Body of pancreas (tissue), 4 donors: Measurements from ENCODE around the gene ATP9B. TPM values are rescaled to one million over a fixed set of nuclear protein-coding genes. Genes with fewer than 3 reads are reported as not detected.

Experiments used
- ATAC-seq: fragments of 150-250 bp; one replicate; pipeline ENCODE4 v1.9.1; 2016
- DNase-seq, 4 donors: peaks; one replicate each; pipeline ENCODE4 v3.0.0-alpha.2; 2019
- H3K27ac ChIP-seq, 4 donors: fragments of 200-600 bp; sonication (generic); 1 replicate in 3 of 4; 2 replicates in 1 of 4; pipeline versions ENCODE4 v1.5.1 to v1.6.1; 2016 to 2019; ENCODE audit warnings: mild to moderate bottlenecking in 1 of 4, mixed read lengths in 1 of 4, moderate library complexity in 1 of 4
- H3K27me3 ChIP-seq, 2 donors: fragments of 200-600 bp; sonication (generic); one replicate each; pipeline ENCODE4 v1.6.0; 2016; ENCODE audit warnings: mild to moderate bottlenecking in 1 of 2
- H3K36me3 ChIP-seq, 2 donors: fragments of 200-600 bp; sonication (generic); replicated peaks in 1 of 2; 2 replicates each; pipeline ENCODE4 v1.5.1; 2016; ENCODE audit warnings: low read depth in 2 of 2; ENCODE audit not compliant: insufficient read depth in 1 of 2
- H3K4me1 ChIP-seq: fragments of 200-600 bp; sonication (generic); one replicate; pipeline ENCODE4 v1.6.0; 2016
- H3K4me3 ChIP-seq, 2 donors: fragments of 200-600 bp; sonication (generic); 1 replicate in 1 of 2; 2 replicates in 1 of 2; pipeline ENCODE4 v1.5.1; 2016 to 2019
- H3K9me3 ChIP-seq, 3 donors: fragments of 200-600 bp; sonication (generic); 1 replicate in 2 of 3; 2 replicates in 1 of 3; pipeline ENCODE4 v1.5.1; 2016
- POLR2A ChIP-seq, 3 donors: fragments of 450-650 bp; IDR thresholded peaks; one replicate each; pipeline ENCODE4 v1.6.1; 2016; ENCODE audit warnings: antibody characterized with exemption in 3 of 3, mild to moderate bottlenecking in 2 of 3
- whole genome bisulfite sequencing, 2 donors: methylation state at CpG; one replicate each; pipeline ENCODE4 v1.1.5; 2017; 5-methylcytosine and 5-hydroxymethylcytosine counted together
- intact Hi-C: fragments of 100-400 bp; cut with DNase I; formaldehyde crosslinking; loops from one replicate; pipeline ENCODE4 v1.15.1; 2023
- total RNA-seq, 2 donors: library from RNA; depleted of rRNA; stranded (reverse); fragments of >200 nt; gene quantifications; one replicate each; pipeline ENCODE4 v1.1.0, GENCODE V29; 2016
- TF ChIP-seq, protein P1 (sequence below), 7 experiments: fragments of 450-650 bp in 4 of 7; fragments of 200-600 bp in 3 of 7; sonication (generic) in 3 of 7; IDR thresholded peaks; one replicate each; pipeline ENCODE4 v1.5.1; 2016 to 2019; ENCODE audit warnings: antibody characterized with exemption in 7 of 7

Gene ATP9B
- total RNA-seq, 2 donors from 2014 or later, result 19.7 to 21.1 TPM

- WGBS, 2 donors, result 66 to 68% methylated on average over 12 to 16 of the region's 16 CpGs
- TF ChIP-seq, protein P1, sequence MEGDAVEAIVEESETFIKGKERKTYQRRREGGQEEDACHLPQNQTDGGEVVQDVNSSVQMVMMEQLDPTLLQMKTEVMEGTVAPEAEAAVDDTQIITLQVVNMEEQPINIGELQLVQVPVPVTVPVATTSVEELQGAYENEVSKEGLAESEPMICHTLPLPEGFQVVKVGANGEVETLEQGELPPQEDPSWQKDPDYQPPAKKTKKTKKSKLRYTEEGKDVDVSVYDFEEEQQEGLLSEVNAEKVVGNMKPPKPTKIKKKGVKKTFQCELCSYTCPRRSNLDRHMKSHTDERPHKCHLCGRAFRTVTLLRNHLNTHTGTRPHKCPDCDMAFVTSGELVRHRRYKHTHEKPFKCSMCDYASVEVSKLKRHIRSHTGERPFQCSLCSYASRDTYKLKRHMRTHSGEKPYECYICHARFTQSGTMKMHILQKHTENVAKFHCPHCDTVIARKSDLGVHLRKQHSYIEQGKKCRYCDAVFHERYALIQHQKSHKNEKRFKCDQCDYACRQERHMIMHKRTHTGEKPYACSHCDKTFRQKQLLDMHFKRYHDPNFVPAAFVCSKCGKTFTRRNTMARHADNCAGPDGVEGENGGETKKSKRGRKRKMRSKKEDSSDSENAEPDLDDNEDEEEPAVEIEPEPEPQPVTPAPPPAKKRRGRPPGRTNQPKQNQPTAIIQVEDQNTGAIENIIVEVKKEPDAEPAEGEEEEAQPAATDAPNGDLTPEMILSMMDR (IDR thresholded peaks at IDR 0.05), result no peak
- no peak for TF ChIP-seq POLR2A (IDR thresholded peaks at IDR 0.05)
- no peak overlapping the region for H3K4me3 ChIP-seq
- ATAC-seq (no peak), DNase-seq (no peak)
- H3K27me3 ChIP-seq, result peaks cover 0 to 20% of the 10 kb centered on the region in 2 donors
- no peaks in the 10 kb centered on the region for H3K36me3 ChIP-seq
- H3K4me1 ChIP-seq, result no peaks in the 10 kb centered on the region
- no peaks in the 10 kb centered on the region for H3K9me3 ChIP-seq
- intact Hi-C loops, result loop anchor here (5.0 kb wide), 2 partner anchors 147 to 257 kb away; no protein-coding TSS in a partner anchor
- no peak overlapping the region for H3K27ac ChIP-seq
Measured at GRCh38 chr18:79384834-79385233, 315.6 kb downstream of the ATP9B start.

DNA sequence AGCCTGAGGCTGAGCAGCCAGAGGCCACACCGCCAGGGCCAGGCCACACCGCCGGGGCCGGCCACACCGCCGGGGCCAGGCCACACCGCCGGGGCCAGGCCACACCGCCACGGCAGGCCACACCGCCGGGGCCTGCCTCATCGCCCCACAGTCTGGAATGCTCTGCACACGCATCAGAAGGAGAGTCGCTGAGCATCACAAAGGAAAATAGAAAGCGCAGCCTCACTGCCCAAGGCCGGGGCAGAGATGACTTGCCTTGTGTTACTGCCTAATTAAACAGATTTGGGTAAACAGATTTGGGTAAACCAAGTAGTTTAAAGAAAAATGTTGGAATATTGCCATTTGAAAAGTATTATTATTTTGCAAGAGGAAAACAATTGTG is 316.1 kb downstream of the ATP9B start:
- 73 to 76% methylated on average over 13 to 16 of the region's 17 CpGs for WGBS, 2 donors
- intact Hi-C loops, result no loop called here
- Histone ChIP-seq H3K4me3 (no peak overlapping the region), H3K27me3 (peaks cover 0 to 22% of the 10 kb centered on the region in 2 donors), H3K4me1 (no peaks in the 10 kb centered on the region), H3K27ac (no peak overlapping the region), H3K36me3 (no peaks in the 10 kb centered on the region), H3K9me3 (no peaks in the 10 kb centered on the region)
- ATAC-seq (no peak), DNase-seq (no peak)
- no peak for TF ChIP-seq POLR2A (IDR thresholded peaks at IDR 0.05)

DNA sequence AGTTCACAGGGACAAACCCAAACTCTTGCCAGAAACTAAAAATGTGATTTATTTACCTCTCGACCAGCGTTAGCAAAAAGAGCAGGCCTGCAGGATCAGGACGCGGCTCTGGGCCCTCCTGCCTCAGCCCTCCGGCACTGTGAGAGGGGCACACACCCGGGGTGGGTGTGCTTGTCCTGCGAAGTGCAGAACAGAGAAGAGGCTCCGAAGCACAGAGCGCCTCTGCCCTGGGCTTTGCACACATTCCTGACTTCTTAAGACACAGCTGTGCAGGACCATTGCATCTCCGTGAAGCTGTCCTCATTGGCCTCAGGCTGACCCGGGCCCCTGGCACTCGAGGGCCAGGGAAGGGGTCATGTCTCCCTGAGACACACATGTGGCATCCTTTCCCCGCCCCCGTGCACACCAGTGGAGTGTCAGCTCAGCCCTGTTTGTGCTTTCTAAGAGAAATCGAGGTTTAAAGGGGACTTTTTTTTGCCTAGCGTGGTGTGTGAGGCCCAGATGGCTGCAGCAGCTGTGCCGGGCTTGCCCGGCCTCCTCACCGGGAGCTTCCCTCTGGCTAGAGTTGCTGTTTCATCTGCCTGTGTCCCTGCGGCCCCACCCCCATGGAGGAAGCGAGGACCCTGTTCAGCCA is 316.6 kb downstream of the ATP9B start:
- no peak for TF ChIP-seq POLR2A (IDR thresholded peaks at IDR 0.05)
- TF ChIP-seq, protein P1 (IDR thresholded peaks at IDR 0.05), result no peak
- Histone ChIP-seq H3K9me3 (no peaks in the 10 kb centered on the region), H3K4me1 (no peaks in the 10 kb centered on the region), H3K4me3 (no peak overlapping the region), H3K27ac (no peak overlapping the region), H3K36me3 (no peaks in the 10 kb centered on the region), H3K27me3 (peaks cover 0 to 22% of the 10 kb centered on the region in 2 donors)
- DNase-seq (no peak), ATAC-seq (no peak)
- intact Hi-C loops, result no loop called here
- 59 to 71% methylated on average over 13 to 21 of the region's 21 CpGs for WGBS, 2 donors

- 75 to 87% methylated on average over 8 to 13 of the region's 14 CpGs for WGBS, 2 donors
- no peak overlapping the region for H3K27ac ChIP-seq
- H3K27me3 ChIP-seq, result peaks cover 0 to 22% of the 10 kb centered on the region in 2 donors
- intact Hi-C loops, result no loop called here
- H3K4me3 ChIP-seq, result no peak overlapping the region
- DNase-seq (no peak), ATAC-seq (no peak)
- H3K9me3 ChIP-seq, result no peaks in the 10 kb centered on the region
- TF ChIP-seq, protein P1 (IDR thresholded peaks at IDR 0.05), result no peak
- no peak for TF ChIP-seq POLR2A (IDR thresholded peaks at IDR 0.05)
- no peaks in the 10 kb centered on the region for H3K4me1 ChIP-seq
- no peaks in the 10 kb centered on the region for H3K36me3 ChIP-seq
Measured at GRCh38 chr18:79386547-79386946, 317.4 kb downstream of the ATP9B start.

- TF ChIP-seq, protein P1 (IDR thresholded peaks at IDR 0.05), result no peak
- TF ChIP-seq POLR2A (IDR thresholded peaks at IDR 0.05), result no peak
- ATAC-seq (no peak), DNase-seq (no peak)
- H3K9me3 ChIP-seq, result no peaks in the 10 kb centered on the region
- H3K4me3 ChIP-seq, result no peak overlapping the region
- H3K36me3 ChIP-seq, result no peaks in the 10 kb centered on the region
- H3K4me1 ChIP-seq, result no peaks in the 10 kb centered on the region
- intact Hi-C loops, result no loop called here
- H3K27me3 ChIP-seq, result peaks cover 0 to 28% of the 10 kb centered on the region in 2 donors
- no peak overlapping the region for H3K27ac ChIP-seq
- 51 to 54% methylated on average over 6 of the region's 6 CpGs for WGBS, 2 donors
Measured at GRCh38 chr18:79387214-79387613, 318.0 kb downstream of the ATP9B start.
